CD4-positive, alpha-beta T cell treated with Interleukin-6 for 4 hours (primary cell): ENCODE data around the gene FOSB.

Experiments used
- DNase-seq: peaks from one replicate; pipeline ENCODE4 v3.0.0-alpha.2; 2020; ENCODE audit warnings: mixed read lengths

The FOSB gene

GRCh38 chr19:45442778-45443461, 24.9 kb upstream of the FOSB start:
- DNase-seq: peak; percentile 45

DNA sequence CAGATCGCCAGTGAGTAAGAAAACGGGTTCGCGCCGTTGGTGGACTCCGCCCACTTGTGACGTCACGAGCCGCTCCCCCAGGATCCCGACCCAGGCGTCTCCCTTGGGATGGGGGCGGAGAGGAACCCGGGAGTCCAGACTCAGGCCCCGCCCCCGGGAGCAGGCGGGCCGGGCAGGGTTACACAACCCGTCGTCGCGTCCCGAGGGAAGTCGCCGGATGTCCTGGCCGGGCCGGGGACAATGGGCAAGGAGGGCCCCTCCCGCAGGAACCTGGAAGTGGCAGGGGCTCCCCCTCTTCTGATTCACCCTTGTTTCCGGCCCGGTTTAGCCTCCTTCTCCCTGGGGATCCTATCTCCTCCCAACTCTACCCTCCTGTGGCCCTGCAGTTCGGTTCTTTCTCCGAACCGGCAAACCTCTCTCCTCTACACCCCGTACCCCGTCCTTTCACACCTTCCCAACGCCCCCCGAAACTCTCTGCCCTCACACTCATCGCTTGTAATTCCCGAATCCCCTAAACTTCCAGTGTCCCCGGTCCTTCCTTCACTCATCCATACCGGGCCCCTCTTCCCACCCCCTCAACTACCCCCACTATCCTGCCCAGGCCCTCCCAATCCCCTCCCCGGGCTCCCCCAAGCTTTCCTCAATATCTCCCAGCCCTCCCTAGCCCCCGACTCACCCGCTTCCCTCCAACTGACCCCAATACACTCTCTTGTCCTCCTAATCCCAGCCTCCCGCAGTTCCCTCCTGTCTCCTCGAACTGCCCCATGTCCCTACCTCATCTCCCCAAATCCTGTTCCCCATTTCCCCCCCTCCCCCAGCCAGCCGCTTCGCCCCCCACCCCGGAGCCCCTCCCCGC, 24.1 kb upstream of the FOSB start:
- DNase-seq: peak; percentile 47

- peak; percentile 79 for DNase-seq
Measured at GRCh38 chr19:45444318-45445041, 23.3 kb upstream of the FOSB start.

GRCh38 chr19:45445139-45445538, 22.7 kb upstream of the FOSB start:
- DNase-seq: no peak

DNA sequence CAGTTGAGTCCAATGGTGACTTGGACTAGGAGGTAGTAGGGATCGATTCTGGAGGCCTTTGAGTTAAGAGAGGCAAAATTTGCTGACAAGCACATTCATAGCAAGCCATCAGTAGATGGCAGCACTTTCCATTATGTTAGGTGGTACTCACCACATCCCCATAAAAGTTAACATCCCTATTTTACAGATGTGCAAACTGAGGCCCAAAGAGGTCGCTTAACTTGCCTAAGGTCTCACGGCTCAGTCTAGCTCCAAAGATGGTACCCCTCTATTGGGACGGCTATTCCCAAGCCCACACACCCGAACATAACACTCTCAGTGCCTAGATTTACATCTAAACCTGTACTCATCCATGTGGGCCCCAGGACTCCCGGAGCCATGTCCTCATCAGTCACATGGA, 21.5 kb upstream of the FOSB start:
- DNase-seq: peak; percentile 31

DNA sequence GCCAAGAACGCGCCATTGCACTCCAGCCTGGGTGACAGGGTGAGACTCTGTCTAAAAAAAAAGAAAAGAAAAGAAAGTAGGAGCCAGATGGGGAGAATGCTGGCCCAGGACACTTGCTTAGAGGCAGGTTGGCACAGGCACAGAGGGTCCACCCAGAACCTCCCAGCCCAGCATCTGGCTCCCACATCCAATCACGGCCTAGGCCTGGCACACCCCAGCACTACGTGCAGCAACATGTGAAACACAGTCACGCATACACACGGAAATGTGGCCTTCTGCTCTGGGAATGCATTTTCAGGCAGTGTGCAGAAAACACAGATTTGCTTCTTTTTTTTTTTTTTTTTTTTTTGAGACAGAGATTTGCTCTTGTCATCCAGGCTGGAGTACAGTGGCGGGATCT, 20.9 kb upstream of the FOSB start:
- DNase-seq: no peak

- no peak for DNase-seq
Measured at GRCh38 chr19:45448425-45448756, 19.4 kb upstream of the FOSB start.

GRCh38 chr19:45448887-45449299, 18.9 kb upstream of the FOSB start:
- DNase-seq: no peak

DNA sequence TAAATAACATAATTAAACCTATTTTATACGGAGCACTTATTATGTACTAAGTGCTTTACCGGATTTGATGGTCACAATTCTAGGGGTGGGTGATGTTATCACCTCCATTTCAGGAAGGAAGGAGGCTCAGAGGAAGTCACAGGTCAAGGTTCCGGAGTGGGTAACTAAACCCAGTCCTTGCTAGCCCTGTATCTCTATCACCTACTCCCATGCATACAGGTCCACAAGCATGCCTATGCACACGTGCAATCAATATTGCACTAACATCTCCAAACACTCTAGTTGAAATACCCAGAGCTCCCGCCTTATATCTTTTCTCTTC, 17.8 kb upstream of the FOSB start:
- peak; percentile 30 for DNase-seq

GRCh38 chr19:45451131-45451849, 16.5 kb upstream of the FOSB start:
- peak; percentile 51 for DNase-seq

GRCh38 chr19:45451850-45452387, 15.9 kb upstream of the FOSB start:
- no peak for DNase-seq

DNA sequence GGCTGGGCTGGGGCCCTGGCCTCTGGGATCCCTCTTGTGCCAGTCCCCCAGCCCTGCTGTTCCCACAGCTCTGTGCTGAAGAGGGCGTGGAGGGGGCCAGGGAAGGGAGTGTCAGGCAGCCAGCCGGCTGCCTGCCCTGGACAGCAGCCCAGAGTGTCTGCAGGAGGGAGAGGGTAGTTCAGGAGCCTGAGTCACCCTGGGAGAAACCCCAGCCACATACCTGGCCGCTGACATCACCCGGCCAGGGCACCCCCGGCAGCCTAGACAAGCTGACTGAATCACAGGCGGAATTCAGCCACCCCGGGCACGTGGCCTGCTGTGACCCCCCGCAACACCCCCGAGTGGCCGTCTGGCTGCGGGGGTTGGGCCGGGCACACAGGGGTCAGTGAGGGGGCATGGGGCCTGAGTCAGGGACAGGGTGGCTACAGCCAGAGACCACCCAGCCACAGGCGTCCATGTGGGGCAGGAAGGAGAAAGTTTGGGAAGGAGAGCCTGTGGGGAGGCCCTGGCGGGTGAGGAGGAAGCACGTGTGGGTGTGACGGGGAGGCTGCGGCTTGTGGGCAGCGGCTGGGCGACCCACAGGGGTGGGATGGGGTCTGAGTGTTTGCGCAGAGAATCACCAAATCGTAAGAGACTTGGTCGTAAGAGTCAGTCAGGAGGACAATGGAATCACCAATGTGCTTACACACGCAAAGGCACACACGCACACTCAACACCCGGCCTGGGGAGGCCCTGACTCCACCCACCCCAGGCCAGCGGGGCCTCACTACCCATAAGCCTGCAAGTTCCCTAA, 11.9 kb upstream of the FOSB start:
- peak; percentile 65 for DNase-seq

GRCh38 chr19:45456500-45456815, 11.3 kb upstream of the FOSB start:
- DNase-seq: no peak

GRCh38 chr19:45457776-45458175, 10.0 kb upstream of the FOSB start:
- no peak for DNase-seq

GRCh38 chr19:45460807-45461347, 6.9 kb upstream of the FOSB start:
- DNase-seq: no peak

GRCh38 chr19:45462174-45462573, 5.6 kb upstream of the FOSB start:
- DNase-seq: no peak

DNA sequence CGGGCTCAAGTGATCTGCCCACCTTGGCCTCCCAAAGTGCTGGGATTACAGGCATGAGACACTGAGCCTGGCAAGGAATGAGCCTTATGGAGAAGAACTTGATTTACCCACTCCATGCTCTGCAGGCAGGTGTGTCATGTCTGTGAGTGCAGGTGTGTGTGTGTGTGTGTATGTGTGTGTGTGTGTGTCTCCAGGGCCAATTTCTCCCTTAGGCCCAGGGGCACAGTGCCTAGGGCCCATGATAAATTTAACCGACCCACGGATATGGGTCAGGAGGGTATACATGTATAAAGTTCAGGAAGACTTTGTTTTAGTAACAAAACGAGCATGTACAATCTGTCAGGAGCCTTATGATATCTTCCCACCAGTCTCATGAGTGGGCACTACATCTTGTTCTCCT, 4.6 kb upstream of the FOSB start:
- DNase-seq: no peak

- DNase-seq: no peak
Measured at GRCh38 chr19:45464274-45464673, 3.5 kb upstream of the FOSB start.

GRCh38 chr19:45464852-45465441, 2.8 kb upstream of the FOSB start:
- no peak for DNase-seq

DNA sequence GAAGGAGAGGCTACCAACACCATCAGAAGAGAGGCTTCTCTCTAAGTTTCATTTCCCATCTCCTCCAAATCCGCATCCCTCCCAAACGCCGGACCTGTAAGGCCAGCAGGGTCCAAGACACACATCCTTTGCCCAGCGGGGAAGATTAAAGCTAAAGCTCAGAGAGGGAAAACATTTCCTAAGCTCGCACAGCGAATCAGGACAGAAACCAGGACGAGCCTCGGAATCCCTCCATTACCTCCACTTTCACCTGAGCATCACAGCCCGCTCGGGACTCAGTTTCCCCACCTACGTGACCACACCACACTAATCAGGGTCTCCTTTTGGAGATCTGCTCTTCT, 711 bp upstream of the FOSB start:
- DNase-seq: peak; percentile 4

DNA sequence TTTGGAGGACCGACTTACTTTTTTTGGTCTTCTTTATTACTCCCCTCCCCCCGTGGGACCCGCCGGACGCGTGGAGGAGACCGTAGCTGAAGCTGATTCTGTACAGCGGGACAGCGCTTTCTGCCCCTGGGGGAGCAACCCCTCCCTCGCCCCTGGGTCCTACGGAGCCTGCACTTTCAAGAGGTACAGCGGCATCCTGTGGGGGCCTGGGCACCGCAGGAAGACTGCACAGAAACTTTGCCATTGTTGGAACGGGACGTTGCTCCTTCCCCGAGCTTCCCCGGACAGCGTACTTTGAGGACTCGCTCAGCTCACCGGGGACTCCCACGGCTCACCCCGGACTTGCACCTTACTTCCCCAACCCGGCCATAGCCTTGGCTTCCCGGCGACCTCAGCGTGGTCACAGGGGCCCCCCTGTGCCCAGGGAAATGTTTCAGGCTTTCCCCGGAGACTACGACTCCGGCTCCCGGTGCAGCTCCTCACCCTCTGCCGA, 409 bp downstream of the FOSB start:
- peak; percentile 59 for DNase-seq

DNA sequence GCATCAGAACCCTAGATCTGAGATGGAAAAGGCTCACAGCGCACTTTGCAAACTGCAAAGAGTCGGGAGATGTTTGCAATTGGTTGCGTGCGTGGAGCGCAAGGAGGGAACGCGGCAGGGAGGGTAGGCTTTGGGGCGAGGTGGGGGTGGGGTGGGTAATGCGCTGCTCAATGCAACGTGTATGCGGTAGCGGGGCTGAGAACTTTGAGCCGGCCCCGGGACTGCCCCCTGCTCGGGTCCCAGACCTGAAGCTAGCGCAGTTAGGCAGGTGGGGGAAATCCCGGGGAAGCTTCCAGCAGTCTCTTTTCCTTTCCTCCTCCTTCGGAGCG, 971 bp downstream of the FOSB start:
- DNase-seq: peak; percentile 66
